Measurements from ENCODE around the gene EXOSC7.
"Not testable (repeated sequence)": the region's sequence is repeated elsewhere in the genome, so short reads cannot be mapped to it uniquely, and the experiment has no call there.

The EXOSC7 gene

DNA sequence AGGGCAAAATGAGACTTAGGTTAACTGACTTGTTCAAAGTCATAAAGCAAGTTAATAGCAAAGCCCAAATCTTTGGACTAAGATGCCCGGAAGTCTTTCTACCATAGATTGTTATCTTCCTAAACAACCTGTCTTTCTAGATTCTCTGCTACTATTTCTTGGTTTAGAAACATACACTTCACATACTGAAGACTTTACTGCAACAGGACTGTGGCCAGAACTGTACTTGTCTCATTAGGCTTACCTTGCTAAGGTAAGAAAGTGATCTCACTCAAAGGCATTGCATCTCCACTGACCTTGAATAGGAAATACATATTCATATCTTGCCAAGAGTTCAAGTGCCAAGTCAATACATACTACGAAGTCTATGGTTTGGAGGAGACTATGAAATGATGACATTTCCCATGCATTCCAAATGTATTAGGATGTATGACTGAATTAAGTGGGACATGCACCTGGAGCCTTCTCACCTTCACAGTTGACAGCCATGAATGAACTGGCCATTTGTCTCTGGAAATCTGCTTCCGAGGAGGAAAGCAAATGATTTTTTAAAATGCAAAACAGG is 5.0 kb upstream of the EXOSC7 start:
- no peak overlapping the region for H3K4me3 ChIP-seq (ENCODE audit: low read depth in 1 of 5, low read length in 5 of 5)
- H3K27ac ChIP-seq (ENCODE audit: low read depth, low read length): no peak overlapping the region
- no peaks in the 10 kb centered on the region for H3K9me3 ChIP-seq (ENCODE audit: control insufficient read depth in 5 of 5, low read length in 5 of 5)
- peaks cover 5 to 37% (median 34%) of the 10 kb centered on the region in 5 donors for H3K4me1 ChIP-seq (ENCODE audit: control insufficient read depth in 5 of 5, insufficient read depth in 5 of 5, low read length in 5 of 5)
- peaks cover 0 to 3% (median 0%) of the 10 kb centered on the region in 5 donors for H3K36me3 ChIP-seq (ENCODE audit: control insufficient read depth in 5 of 5, insufficient read depth in 5 of 5, low read length in 5 of 5)
- H3K9ac ChIP-seq (ENCODE audit: low read length in 5 of 5): no peak overlapping the region
- H3K27me3 ChIP-seq (ENCODE audit: control insufficient read depth in 5 of 5, insufficient read depth in 4 of 5, low read length in 5 of 5): no peaks in the 10 kb centered on the region

DNA sequence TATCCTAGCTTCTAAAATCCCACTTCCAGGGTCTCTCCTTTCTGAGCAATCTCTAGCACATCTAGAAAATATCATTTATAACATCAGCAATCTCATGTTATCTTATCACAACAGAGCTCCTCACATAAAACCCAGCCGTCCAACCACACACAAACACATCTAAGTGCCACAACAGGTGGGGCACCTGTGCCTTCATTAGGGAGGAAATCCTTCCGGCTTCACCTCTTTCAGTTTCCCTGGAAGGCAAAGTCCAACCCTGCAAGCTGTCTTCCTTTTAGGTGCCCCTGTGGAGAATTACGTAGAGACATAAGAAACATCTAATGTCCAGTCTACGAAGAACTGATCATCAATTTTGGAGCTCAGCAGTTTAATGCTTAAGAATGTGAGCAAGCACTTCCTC is 1.6 kb upstream of the EXOSC7 start:
- Histone ChIP-seq H3K4me3 (ENCODE audit: low read depth in 1 of 5, low read length in 5 of 5) (peak overlapping the region; percentile 91 to 98 (median 94)), H3K4me1 (ENCODE audit: control insufficient read depth in 5 of 5, insufficient read depth in 5 of 5, low read length in 5 of 5) (peaks cover 5 to 46% (median 39%) of the 10 kb centered on the region in 5 donors), H3K27ac (ENCODE audit: low read depth, low read length) (no peak overlapping the region), H3K36me3 (ENCODE audit: control insufficient read depth in 5 of 5, insufficient read depth in 5 of 5, low read length in 5 of 5) (peaks cover 0 to 3% (median 0%) of the 10 kb centered on the region in 5 donors), H3K9me3 (ENCODE audit: control insufficient read depth in 5 of 5, low read length in 5 of 5) (no peaks in the 10 kb centered on the region), H3K9ac (ENCODE audit: low read length in 5 of 5) (peak overlapping the region; percentile 21 to 97 (median 95)), H3K27me3 (ENCODE audit: control insufficient read depth in 5 of 5, insufficient read depth in 4 of 5, low read length in 5 of 5) (no peaks in the 10 kb centered on the region)

DNA sequence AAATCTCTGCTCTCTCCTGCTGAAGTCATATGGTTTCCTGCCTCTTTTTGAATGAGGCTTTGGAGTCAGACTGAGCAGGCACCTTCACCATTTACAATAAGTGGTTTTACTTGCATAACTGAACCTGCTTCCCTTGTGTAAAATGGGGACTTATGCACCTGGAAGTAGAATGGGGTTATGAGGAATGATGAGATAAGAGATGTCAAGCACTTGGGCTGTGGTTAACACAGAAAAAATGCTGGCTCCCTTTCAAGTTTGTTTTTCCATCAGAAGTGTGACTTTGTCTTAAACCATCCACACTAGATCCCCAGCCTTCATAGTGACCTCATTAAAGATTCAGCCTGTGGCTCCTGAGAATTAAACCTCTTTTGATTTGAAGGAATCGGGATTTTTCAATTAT is 5.2 kb downstream of the EXOSC7 start:
- Histone ChIP-seq H3K27ac (ENCODE audit: low read depth, low read length) (no peak overlapping the region), H3K4me1 (ENCODE audit: control insufficient read depth in 5 of 5, insufficient read depth in 5 of 5, low read length in 5 of 5) (peaks cover 0 to 40% (median 30%) of the 10 kb centered on the region in 5 donors), H3K9me3 (ENCODE audit: control insufficient read depth in 5 of 5, low read length in 5 of 5) (no peaks in the 10 kb centered on the region), H3K36me3 (ENCODE audit: control insufficient read depth in 5 of 5, insufficient read depth in 5 of 5, low read length in 5 of 5) (no peaks in the 10 kb centered on the region), H3K9ac (ENCODE audit: low read length in 5 of 5) (no peak overlapping the region), H3K27me3 (ENCODE audit: control insufficient read depth in 5 of 5, insufficient read depth in 4 of 5, low read length in 5 of 5) (no peaks in the 10 kb centered on the region), H3K4me3 (ENCODE audit: low read depth in 1 of 5, low read length in 5 of 5) (no peak overlapping the region)

DNA sequence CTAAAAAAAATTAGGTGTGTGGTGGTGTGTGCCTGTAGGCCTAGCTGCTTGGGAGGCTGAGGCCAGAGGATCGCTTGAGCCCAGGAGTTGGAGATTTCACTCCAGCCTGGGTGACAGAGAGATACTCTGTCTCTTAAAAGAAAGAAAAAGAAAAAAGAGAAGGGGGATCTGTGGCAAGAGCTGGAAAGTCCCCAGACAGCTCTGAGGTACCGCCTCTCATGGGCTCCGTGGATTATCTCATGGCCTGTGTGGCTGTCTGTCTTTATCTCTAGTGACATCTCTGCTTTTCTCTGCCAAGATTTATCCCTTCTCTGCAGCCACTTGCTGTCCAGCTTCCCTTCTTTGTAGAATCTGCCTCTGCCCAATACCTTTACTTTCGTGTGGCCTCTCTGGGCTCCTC is 5.7 kb downstream of the EXOSC7 start:
- no peak overlapping the region for H3K9ac ChIP-seq (ENCODE audit: low read length in 5 of 5)
- H3K36me3 ChIP-seq (ENCODE audit: control insufficient read depth in 5 of 5, insufficient read depth in 5 of 5, low read length in 5 of 5): no peaks in the 10 kb centered on the region
- H3K27me3 ChIP-seq (ENCODE audit: control insufficient read depth in 5 of 5, insufficient read depth in 4 of 5, low read length in 5 of 5): no peaks in the 10 kb centered on the region
- H3K4me3 ChIP-seq (ENCODE audit: low read depth in 1 of 5, low read length in 5 of 5): no peak overlapping the region
- no peak overlapping the region for H3K27ac ChIP-seq (ENCODE audit: low read depth, low read length)
- peaks cover 0 to 35% (median 25%) of the 10 kb centered on the region in 5 donors for H3K4me1 ChIP-seq (ENCODE audit: control insufficient read depth in 5 of 5, insufficient read depth in 5 of 5, low read length in 5 of 5)
- no peaks in the 10 kb centered on the region for H3K9me3 ChIP-seq (ENCODE audit: control insufficient read depth in 5 of 5, low read length in 5 of 5)

DNA sequence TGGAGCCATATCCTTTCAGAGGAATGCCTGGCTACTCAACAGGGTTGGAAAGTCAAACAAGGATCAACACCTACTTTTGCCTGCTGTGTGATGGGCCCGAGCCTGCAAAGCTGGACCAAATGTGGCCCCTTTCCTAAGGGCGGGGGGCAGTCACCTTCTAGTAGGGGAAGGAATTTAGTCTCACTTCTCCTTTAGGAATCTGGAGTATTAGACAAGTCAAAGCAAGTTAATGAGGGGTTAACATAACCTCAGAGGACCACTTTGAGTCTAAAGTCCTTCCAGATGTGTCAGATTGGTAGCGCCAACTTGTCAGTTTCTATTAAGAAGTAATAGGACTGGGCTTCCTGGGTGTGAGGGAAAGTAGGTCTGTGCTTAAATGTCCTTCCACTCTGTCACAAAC is 6.8 kb downstream of the EXOSC7 start:
- H3K4me3 ChIP-seq (ENCODE audit: low read depth in 1 of 5, low read length in 5 of 5): no peak overlapping the region
- H3K36me3 ChIP-seq (ENCODE audit: control insufficient read depth in 5 of 5, insufficient read depth in 5 of 5, low read length in 5 of 5): no peaks in the 10 kb centered on the region
- H3K4me1 ChIP-seq (ENCODE audit: control insufficient read depth in 5 of 5, insufficient read depth in 5 of 5, low read length in 5 of 5): peaks cover 0 to 26% (median 19%) of the 10 kb centered on the region in 5 donors
- no peaks in the 10 kb centered on the region for H3K9me3 ChIP-seq (ENCODE audit: control insufficient read depth in 5 of 5, low read length in 5 of 5)
- H3K9ac ChIP-seq (ENCODE audit: low read length in 5 of 5): peak overlapping the region in 1 of 5 donors; percentile 24
- no peak overlapping the region for H3K27ac ChIP-seq (ENCODE audit: low read depth, low read length)
- no peaks in the 10 kb centered on the region for H3K27me3 ChIP-seq (ENCODE audit: control insufficient read depth in 5 of 5, insufficient read depth in 4 of 5, low read length in 5 of 5)

DNA sequence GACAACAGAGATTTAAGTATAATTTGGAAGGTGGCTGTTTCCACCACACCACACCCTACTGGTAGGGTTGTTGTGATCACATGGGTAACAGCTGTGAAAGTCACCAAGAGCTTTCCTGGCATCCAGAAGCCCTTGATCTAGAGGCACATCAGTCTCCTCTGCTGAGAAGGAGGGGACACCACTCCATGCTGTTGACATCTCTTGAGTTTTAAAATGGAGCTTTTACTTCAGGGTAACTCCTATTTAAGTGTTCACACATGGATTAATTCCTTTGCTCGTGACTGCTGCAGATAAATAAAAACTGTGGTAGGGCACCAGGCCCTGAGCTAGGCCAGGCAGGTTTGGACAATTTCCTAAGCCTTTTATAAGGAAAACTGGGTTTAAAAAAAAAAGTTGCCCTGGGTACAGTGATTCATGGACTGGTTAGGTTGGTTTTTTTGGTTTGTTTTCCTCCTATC is 7.5 kb downstream of the EXOSC7 start:
- no peaks in the 10 kb centered on the region for H3K36me3 ChIP-seq (ENCODE audit: control insufficient read depth in 5 of 5, insufficient read depth in 5 of 5, low read length in 5 of 5)
- no peaks in the 10 kb centered on the region for H3K27me3 ChIP-seq (ENCODE audit: control insufficient read depth in 5 of 5, insufficient read depth in 4 of 5, low read length in 5 of 5)
- no peak overlapping the region for H3K27ac ChIP-seq (ENCODE audit: low read depth, low read length)
- H3K4me3 ChIP-seq (ENCODE audit: low read depth in 1 of 5, low read length in 5 of 5): no peak overlapping the region
- H3K9me3 ChIP-seq (ENCODE audit: control insufficient read depth in 5 of 5, low read length in 5 of 5): no peaks in the 10 kb centered on the region
- H3K9ac ChIP-seq (ENCODE audit: low read length in 5 of 5): no peak overlapping the region
- H3K4me1 ChIP-seq (ENCODE audit: control insufficient read depth in 5 of 5, insufficient read depth in 5 of 5, low read length in 5 of 5): peaks cover 0 to 30% (median 24%) of the 10 kb centered on the region in 5 donors

DNA sequence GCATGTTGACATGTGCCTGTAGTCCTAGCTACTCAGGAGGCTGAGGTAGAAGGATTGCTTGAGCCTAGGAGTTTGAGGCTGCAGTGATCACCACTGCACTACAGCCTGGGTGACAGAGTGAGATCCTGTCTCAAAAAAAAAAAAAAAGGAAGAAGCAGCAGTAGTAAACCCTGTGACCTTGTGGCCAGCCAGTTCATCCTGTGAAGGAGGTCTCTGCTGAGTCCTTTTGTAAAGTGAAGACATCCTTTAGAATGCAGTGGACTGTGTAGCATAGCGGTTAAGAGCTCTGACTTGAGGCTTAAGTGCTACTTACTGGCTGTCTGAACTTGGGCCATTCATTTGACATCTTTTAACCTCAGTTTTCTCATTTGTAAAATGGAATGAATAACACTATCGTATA is 8.3 kb downstream of the EXOSC7 start:
- Histone ChIP-seq H3K4me1 (ENCODE audit: control insufficient read depth in 5 of 5, insufficient read depth in 5 of 5, low read length in 5 of 5) (peaks cover 0 to 30% (median 24%) of the 10 kb centered on the region in 5 donors), H3K36me3 (ENCODE audit: control insufficient read depth in 5 of 5, insufficient read depth in 5 of 5, low read length in 5 of 5) (peaks cover 0 to 2% (median 0%) of the 10 kb centered on the region in 5 donors), H3K4me3 (ENCODE audit: low read depth in 1 of 5, low read length in 5 of 5) (no peak overlapping the region), H3K9ac (ENCODE audit: low read length in 5 of 5) (no peak overlapping the region), H3K9me3 (ENCODE audit: control insufficient read depth in 5 of 5, low read length in 5 of 5) (no peaks in the 10 kb centered on the region), H3K27me3 (ENCODE audit: control insufficient read depth in 5 of 5, insufficient read depth in 4 of 5, low read length in 5 of 5) (no peaks in the 10 kb centered on the region), H3K27ac (ENCODE audit: low read depth, low read length) (no peak overlapping the region)

DNA sequence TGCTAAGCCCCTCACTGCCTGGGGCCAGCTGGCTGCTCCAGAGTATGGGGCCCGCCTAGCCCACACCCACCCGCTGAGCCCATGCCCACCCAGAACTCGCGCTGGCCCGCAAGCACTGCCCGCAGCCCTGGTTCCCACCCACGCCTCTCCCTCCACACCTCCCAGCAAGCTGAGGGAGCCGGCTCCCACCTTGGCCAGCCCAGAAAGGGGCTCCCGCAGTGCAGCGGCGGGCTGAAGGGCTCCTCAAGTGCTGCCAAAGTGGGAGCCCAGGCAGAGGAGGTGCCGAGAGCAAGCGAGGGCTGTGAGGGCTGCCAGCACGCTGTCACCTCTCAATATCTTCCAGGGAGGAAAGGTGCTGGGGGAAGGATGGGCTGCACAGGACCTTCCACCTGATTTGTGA is 10.3 kb downstream of the EXOSC7 start:
- not testable (repeated sequence) for H3K27ac ChIP-seq (ENCODE audit: low read depth, low read length); H3K27me3 ChIP-seq (ENCODE audit: control insufficient read depth in 5 of 5, insufficient read depth in 4 of 5, low read length in 5 of 5); H3K9me3 ChIP-seq (ENCODE audit: control insufficient read depth in 5 of 5, low read length in 5 of 5); H3K4me3 ChIP-seq (ENCODE audit: low read depth in 1 of 5, low read length in 5 of 5); H3K9ac ChIP-seq (ENCODE audit: low read length in 5 of 5)
- H3K4me1 ChIP-seq (ENCODE audit: control insufficient read depth in 5 of 5, insufficient read depth in 5 of 5, low read length in 5 of 5): peaks cover 0 to 32% (median 24%) of the 10 kb centered on the region in 5 donors
- peaks cover 0 to 21% (median 8%) of the 10 kb centered on the region in 5 donors for H3K36me3 ChIP-seq (ENCODE audit: control insufficient read depth in 5 of 5, insufficient read depth in 5 of 5, low read length in 5 of 5)

DNA sequence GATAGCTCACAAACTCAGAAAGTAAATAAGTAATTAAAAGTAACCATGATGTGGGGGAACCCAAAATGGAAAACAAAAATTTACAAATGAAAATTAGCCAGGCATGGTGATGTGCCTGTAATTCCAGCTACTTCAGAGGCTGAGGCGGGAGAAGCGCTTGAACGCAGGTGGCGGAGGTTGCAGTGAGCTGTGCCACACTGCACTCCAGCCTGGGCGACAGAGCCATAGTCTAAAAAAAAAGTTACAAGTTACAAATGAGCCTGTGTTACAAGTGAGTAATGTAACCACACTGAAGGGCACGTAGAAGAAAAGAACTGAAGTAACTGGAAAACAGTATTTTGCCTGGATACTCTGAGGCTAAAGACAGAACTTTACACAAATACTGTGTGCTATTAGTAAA is 11.3 kb downstream of the EXOSC7 start:
- Histone ChIP-seq H3K4me1 (ENCODE audit: control insufficient read depth in 5 of 5, insufficient read depth in 5 of 5, low read length in 5 of 5) (peaks cover 0 to 30% (median 24%) of the 10 kb centered on the region in 5 donors), H3K27me3 (ENCODE audit: control insufficient read depth in 5 of 5, insufficient read depth in 4 of 5, low read length in 5 of 5) (no peaks in the 10 kb centered on the region), H3K27ac (ENCODE audit: low read depth, low read length) (no peak overlapping the region), H3K4me3 (ENCODE audit: low read depth in 1 of 5, low read length in 5 of 5) (no peak overlapping the region), H3K9me3 (ENCODE audit: control insufficient read depth in 5 of 5, low read length in 5 of 5) (no peaks in the 10 kb centered on the region), H3K9ac (ENCODE audit: low read length in 5 of 5) (no peak overlapping the region), H3K36me3 (ENCODE audit: control insufficient read depth in 5 of 5, insufficient read depth in 5 of 5, low read length in 5 of 5) (peaks cover 0 to 28% (median 9%) of the 10 kb centered on the region in 5 donors)

DNA sequence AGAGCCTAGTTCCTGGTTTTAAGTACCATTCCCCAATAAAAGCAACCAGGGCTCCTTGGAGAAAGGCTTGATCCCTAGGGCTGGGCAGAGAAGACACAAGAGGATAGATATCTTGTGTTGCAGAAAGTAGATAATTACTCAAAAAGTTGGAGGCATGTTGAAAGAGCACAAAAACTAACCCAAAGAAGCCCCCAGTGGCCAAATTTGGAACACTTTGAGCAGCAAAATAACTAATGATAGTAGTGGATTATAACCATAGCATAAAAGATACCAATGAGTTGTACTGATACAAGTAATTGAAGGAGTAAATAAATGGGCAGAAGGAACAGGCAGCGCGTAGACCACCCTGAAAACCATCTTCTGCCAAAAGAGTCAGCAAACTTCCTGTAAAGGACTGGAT is 12.0 kb downstream of the EXOSC7 start:
- Histone ChIP-seq H3K9ac (ENCODE audit: low read length in 5 of 5) (no peak overlapping the region), H3K27me3 (ENCODE audit: control insufficient read depth in 5 of 5, insufficient read depth in 4 of 5, low read length in 5 of 5) (no peaks in the 10 kb centered on the region), H3K27ac (ENCODE audit: low read depth, low read length) (no peak overlapping the region), H3K4me3 (ENCODE audit: low read depth in 1 of 5, low read length in 5 of 5) (no peak overlapping the region), H3K4me1 (ENCODE audit: control insufficient read depth in 5 of 5, insufficient read depth in 5 of 5, low read length in 5 of 5) (peaks cover 0 to 23% (median 18%) of the 10 kb centered on the region in 5 donors), H3K9me3 (ENCODE audit: control insufficient read depth in 5 of 5, low read length in 5 of 5) (no peaks in the 10 kb centered on the region), H3K36me3 (ENCODE audit: control insufficient read depth in 5 of 5, insufficient read depth in 5 of 5, low read length in 5 of 5) (peaks cover 0 to 31% (median 9%) of the 10 kb centered on the region in 5 donors)
